GM19025 (cell line): ENCODE measurements around the gene COQ8A.
"Not testable (repeated sequence)": the region's sequence is repeated elsewhere in the genome, so short reads cannot be mapped to it uniquely, and the experiment has no call there.

ENCODE experiments used
- ATAC-seq: cut with Tn5 transposase; IDR thresholded peaks from one replicate; pipeline ENCODE4 v1.9.1; 2021; ENCODE audit warnings: mild to moderate bottlenecking, low read depth, moderate library complexity; ENCODE audit not compliant: unreplicated experiment

COQ8A gene

DNA sequence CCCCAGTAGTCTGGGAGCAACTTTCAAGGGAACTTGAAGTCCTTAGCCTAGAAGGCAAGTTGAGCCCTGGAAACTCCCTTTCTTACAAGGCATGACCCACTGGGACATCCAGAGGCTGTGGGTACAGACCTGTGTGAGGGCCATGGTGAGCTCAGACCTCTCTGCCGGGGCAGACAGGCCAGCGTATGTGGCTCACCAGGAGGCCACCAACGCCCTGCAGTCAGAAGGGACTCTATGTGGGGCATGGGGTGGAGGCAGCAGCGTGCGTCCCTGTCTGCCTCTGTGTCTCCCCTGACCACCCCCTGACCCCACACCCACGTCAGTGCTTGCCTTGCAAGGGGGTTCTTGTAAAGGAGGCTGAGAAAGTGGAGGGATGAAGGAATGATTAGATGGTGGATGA, 10.8 kb downstream of the COQ8A start:
- no peak for ATAC-seq

- no peak for ATAC-seq
Measured at GRCh38 chr1:226951286-226952117, 11.4 kb downstream of the COQ8A start.

GRCh38 chr1:226952118-226952441, 12.0 kb downstream of the COQ8A start:
- ATAC-seq = no peak

DNA sequence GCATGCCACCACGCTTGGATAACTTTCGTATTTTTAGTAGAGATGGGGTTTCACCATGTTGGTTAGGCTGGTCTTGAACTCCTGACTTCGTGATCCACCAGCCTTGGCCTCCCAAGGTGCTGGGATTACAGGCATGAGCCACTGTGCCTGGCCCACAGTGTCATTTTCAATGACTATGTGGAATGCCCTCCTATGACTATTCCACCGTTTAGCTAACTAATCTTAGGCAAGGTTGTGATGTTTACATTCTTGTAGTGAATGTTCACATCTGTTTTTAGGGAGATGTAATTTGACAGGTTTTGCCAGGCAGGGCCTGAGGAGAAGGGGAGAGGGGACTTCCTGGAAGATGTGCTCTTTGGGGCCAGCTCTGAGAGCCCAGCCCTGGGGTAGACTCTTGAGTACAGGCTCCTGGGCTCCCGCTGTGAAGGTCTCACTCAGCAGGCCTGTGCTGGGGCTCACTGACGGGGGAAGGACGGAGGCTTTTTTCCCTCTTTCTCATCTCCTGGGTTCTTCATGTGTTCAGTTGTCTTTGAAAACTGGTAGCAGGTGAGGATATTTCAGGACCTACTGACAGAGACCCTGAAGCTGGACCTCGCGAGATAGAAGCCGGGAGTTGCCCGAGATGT, 13.2 kb downstream of the COQ8A start:
- no peak for ATAC-seq

GRCh38 chr1:226954337-226954736, 14.2 kb downstream of the COQ8A start:
- no peak for ATAC-seq

- no peak for ATAC-seq
Measured at GRCh38 chr1:226954777-226955176, 14.7 kb downstream of the COQ8A start.

DNA sequence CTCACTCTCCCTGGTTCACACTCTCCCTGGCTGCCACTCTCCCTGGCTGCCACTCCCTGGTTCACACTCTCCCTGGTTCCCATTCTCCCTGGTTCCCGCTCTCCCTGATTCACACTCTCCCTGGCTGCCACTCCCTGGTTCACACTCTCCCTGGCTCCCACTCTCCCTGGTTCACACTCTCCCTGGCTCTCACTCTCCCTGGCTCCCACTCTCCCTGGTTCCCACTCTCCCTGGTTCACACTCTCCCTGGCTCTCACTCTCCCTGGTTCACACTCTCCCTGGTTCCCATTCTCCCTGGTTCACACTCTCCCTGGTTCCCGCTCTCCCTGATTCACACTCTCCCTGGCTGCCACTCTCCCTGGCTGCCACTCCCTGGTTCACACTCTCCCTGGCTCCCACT, 15.8 kb downstream of the COQ8A start:
- ATAC-seq = not testable (repeated sequence)

GRCh38 chr1:226956942-226957713, 17.0 kb downstream of the COQ8A start:
- no peak for ATAC-seq

DNA sequence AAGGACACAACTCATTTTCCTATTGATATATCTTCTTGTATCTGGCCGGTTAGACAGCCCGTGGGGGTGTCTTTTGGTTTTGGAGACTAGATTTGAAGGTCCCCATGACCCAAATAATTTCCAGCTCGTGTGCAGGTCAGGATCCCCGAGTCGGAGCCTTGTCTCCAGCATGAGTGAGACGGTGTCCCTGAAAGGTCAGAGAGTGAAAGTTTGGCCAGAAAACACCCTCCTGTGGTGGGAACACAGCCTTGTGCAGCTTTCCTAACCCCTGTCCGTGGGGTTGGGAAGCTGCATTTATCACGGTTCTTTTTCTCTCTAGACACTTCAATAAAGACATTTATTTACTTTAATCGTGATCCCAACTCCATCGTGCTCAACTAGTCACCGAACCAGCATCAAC, 17.6 kb downstream of the COQ8A start:
- ATAC-seq = no peak

DNA sequence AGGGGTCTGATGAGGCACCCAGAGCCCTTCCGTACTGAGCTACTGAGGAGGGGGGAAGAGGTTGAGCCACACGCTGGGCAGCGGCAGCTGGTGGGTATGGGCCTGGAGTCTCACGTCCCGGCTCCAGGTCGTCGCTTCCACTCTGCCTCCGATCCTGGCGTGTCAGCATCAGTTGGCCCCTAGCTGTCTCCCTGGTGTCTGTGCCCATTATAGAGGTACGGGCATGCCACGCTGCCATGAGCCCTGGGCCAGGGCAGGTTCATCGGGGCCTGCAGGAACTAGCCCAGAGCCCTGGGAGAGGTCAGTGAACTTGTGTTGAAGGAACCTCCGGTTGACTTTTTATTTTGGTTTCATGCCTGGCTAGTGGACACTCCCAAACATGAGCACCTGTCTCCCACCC, 18.2 kb downstream of the COQ8A start:
- no peak for ATAC-seq

GRCh38 chr1:226960256-226960655, 20.2 kb downstream of the COQ8A start:
- ATAC-seq = no peak

GRCh38 chr1:226960944-226961765, 21.1 kb downstream of the COQ8A start:
- ATAC-seq = no peak

GRCh38 chr1:226962421-226963391, 22.6 kb downstream of the COQ8A start:
- no peak for ATAC-seq

- ATAC-seq = no peak
Measured at GRCh38 chr1:226964068-226964425, 24.0 kb downstream of the COQ8A start.

DNA sequence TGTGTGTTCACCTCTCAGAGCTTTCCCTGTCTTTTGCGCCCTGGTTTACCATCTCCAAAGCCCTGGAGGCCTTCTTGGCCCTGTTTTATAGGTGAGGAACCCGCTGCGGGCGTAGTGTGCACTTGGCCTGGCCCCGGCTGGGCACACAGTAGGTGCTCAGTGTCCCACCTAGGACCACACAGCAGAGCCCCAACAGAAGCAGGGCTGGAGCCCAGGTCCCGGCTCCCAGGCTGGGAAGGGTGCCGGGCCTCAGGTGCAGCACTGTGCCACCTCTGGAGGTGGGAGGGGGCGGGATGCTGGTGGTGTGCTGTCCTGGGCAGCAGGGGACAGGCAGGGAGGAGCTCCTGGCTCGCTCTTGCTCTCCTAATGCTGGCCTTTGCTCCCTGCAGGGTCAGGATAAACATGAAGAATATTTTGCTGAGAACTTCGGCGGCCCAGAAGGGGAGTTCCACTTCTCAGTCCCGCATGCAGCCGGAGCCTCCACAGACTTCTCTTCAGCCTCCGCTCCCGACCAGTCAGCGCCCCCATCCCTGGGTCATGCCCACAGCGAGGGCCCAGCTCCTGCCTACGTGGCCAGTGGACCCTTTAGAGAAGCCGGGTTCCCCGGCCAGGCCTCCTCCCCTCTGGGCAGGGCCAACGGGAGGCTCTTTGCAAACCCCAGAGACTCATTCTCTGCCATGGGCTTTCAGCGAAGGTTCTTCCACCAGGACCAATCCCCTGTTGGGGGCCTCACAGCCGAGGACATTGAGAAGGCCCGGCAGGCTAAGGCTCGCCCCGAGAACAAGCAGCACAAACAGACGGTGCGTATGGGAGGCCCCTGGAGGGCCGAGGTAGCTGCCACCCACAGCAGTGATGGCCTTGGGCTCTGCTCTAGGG, 24.8 kb downstream of the COQ8A start:
- no peak for ATAC-seq

DNA sequence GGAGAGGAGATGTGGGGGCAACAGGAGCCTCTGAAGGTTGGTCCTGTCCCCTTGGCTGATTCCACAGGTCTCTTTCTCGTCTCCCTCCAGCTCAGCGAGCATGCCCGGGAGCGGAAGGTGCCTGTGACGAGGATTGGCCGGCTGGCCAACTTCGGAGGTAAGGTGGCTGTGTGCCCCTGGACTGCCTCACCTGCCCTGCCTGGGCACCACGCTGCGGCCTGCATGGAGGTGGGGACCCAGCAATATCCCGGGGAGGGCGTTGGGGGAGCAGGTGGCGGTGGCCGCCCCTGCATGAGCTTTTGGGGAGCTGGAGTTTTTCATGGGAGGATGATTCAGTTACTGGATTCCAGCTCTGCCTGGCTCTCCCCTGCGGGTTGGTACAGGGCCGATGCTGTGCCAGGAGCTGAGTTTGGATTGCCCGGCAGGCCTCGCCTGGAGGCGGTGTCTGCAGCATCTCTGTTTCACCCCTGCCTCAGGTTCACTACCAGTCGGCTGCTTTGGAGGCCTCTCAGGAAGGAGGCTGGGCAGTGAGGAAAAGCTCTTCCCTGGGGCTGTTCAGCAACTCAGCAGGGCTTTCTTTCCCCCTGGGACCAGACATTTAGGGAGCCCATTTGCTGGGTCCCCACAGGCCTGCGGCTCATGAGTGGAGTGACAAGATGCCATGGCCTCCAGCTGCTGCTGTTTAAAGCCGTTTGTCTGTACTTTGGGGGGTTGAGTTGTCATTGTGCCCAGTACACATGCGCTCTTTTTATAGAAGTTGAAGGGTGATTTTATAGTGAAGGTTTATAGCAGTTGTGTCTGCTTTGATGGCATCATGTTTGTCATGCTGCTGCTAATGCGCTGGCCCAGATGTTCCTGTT, 25.7 kb downstream of the COQ8A start:
- no peak for ATAC-seq

DNA sequence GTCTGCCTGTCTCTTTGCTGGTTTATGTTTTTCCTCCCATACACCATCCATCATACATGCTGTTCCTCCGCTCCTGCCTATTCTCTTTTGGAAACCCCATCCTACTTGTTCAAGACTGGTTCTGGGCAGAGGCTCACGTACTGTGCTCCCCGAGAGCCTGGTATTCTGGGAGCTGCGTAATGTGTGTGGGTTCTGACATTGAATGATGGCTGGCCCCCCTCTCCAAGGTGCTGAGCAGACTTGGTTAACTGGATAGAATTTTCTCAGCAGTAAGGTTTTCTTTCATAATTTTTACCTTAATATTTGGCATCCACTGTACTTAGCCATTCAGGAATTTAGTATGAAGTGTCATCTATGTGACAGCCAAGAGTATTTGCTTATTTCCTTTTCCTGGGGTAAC, 26.6 kb downstream of the COQ8A start:
- no peak for ATAC-seq

- ATAC-seq = no peak
Measured at GRCh38 chr1:226967665-226968064, 27.6 kb downstream of the COQ8A start.
